HG03064 (cell line): Measurements from ENCODE around the gene MAPK11.

ENCODE experiments used
- ATAC-seq: cut with Tn5 transposase; IDR thresholded peaks from one replicate; pipeline ENCODE4 v1.9.1; 2021; ENCODE audit warnings: low read depth; ENCODE audit not compliant: unreplicated experiment

MAPK11 gene

GRCh38 chr22:50262973-50263617 is 7.1 kb downstream of the MAPK11 start:
- ATAC-seq, result no peak

DNA sequence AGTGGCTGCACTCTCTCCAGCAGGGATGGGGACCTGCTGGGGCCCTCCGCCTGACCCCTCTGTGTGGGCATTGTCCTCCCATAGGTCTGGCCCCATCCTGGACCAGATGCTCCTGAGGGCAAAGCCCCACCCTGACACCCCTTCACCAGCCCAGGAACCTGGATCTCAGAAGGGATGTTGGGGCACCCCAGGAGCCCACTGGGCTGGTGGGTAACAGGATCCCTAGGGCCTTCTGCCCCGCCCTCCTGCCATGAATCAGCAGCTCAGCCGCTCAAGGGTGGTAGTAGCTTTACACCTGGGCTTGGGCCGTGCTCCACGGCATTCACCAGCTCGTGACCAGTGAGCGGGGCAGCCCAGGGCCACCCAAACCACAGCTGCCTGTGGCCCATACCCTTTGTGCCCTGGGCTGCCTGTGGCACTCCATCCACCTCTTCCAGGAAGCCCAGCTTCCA is 7.7 kb downstream of the MAPK11 start:
- ATAC-seq, result no peak

DNA sequence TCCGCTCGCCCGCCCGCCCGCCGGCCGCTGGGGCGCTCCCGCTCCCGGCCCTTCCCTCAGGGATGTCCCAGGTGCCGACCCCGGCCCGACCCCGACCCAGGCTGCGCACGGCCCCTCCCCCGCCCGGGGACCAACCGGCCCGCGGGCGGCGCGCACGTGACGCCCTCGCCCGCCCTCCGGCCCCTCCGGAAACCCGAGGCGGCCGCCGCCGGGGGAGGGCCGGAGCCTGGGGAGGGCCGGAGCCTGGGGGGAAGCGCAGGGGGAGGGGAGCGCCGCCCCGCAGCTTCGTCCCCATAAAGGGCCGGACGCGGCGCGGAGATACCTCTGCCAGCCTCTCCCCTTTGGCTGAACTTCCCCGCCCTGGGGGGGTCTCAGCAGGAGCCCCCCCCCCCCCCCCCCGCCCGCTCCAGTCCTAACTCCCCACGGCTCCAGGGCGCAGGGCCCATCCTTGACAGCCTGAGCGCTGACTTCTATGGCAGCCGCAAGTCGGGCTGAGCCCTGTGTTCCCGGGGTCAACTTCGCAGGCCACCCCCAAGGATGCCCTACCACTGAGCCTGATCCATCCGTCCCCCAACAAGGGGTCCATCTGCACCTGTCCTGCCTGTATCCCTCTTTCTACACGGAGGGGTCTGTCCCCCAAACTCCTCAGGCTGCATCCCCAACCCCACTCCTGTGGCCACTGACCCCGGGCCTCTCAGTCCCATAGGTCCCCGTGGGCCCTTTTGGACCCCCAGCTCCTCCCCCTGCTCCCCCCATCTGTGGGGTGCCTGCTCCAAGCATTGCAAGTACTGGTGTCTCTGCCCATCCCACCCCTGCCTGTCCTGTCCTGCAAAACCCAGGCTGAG is 8.3 kb downstream of the MAPK11 start, which contains the start of gene MAPK12:
MAPK12 (minus strand) TSS at position 69 of the 845 bp plus-strand sequence. CDS start 174 bp downstream, outside the sequence.
- ATAC-seq, result no peak

DNA sequence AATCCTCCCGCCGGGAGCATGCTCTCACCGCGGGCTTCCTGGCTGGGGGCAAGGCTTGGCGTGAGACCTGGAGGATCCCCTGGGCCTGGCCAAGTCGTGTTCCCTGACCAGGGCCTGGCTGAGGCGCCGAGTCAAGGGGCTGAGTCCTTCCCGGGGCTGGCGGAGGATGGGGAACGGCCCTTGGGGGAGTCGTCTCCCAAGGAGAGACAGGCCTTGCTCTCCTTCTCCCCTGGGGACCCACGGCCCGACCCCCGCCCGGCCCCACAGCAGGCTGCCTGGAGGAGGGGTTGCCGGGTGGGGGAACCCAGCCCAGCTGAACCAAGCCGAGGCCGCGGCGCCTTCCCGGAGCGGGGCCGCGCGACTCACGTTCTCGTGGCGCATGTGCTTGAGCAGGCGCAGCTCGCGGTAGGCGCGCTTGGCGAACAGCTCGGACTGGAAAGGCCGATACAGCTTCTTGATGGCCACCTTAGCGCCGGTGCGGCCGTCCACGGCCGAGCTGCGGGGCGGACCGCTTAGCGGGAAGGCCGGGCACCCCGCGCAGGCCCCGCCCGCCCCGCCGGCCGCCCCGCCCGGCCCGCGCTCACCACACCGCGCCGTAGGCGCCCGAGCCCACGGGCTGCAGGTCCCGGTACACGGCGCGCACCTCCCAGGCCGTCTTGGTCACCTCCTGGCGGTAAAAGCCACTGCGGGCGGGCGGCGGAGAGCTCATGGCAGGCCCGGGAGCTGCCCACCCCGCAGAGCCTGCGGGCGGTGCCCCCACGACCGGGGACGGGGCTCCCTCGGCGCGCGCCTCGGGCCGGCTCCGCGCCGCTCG is 9.2 kb downstream of the MAPK11 start:
- ATAC-seq, result no peak

GRCh38 chr22:50260434-50260800 is 9.8 kb downstream of the MAPK11 start:
- ATAC-seq, result no peak

GRCh38 chr22:50259302-50259701 is 10.9 kb downstream of the MAPK11 start:
- no peak for ATAC-seq

GRCh38 chr22:50258361-50259292 is 11.6 kb downstream of the MAPK11 start:
- ATAC-seq, result no peak

DNA sequence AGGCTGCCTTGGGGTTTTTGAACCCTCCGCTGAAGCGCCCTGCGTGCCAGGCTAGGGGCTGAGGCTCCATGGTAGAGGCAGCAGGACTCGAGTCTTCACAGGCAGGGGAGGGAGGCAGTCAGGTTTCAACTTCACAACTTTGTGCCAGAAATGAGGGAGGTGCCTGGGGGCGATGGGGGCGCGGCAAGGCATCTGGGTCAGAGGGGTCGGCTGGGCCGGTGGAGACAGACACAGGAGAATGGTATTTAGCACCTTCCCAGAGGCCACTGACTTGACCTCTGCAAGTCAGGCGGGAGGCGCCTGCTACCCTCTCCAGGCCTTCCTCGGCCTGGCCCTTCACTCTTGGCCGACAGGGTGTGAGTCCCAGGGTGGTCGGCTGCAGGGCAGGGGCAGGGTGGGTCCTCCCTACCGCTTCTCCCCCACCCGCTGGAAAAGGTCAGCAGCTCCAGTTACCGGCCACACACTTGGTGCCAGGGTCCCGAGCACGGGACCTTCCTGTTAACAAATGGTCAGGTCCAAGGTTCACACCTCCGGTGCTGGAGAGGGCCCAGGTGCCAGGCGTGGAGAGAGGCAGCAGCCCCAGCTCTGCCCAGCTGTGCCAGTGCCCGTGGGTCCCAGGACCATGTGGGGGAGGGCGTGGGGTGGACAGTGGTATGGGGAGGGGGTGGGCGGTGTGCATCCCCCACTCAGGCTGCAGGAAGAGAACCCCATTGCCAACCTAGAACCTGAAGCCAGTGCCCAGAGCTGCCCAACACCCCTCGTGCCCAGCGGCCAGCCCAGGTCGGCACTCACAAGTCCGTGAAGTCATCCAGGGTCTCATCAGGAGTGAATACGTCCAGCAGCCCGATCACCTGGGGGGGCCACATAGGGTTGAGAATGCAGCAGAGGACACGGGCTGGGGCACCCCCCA is 12.5 kb downstream of the MAPK11 start:
- no peak for ATAC-seq

GRCh38 chr22:50257041-50257440 is 13.1 kb downstream of the MAPK11 start:
- no peak for ATAC-seq

DNA sequence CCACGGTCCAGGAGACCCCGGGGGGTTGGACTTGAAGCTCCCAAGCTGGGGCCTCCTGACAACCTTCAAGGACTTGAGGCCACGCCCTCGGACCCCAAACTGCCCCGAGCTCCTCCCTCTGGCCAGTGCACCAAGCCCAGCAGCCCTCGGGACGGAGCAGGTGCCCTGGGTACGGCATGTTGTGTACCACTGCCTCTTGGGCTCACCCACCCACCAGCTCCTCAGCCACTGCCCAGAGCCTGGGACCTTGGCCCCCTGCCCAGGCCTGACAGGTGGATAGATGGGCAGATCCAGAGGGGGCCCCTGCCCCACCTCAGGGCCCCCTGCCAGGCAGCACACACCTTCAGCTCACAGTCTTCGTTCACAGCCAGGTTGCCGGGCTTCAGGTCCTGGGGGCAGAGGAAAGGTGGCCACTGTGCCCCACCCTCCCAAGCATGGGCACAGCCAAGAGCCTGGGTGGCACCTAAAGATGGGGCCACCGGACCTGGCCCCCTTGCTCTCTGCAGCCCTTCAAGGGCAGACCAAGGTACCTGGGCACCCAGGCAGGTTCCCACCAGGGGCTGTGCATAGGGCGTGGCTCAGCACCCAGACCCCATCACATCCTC is 13.8 kb downstream of the MAPK11 start:
- ATAC-seq, result no peak

DNA sequence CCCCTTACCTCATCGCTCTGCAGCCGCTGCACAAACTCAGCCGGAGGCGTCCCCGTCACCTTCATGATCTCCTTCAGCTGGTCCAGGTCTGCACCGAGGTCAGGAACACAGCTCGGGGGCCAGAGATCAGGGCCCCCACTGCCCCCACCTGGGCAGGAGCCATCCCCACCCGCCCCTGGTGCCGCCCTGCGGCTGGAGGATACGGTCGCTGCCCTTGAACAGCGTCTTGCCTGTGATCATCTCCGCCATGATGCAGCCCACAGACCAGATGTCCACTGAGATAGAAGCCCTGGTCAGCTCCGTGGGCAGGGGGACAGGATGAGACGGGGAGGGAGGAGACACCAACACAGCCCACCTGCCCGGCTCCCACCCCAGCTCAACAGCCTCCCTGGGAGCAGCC is 14.6 kb downstream of the MAPK11 start:
- no peak for ATAC-seq

GRCh38 chr22:50255099-50255498 is 15.1 kb downstream of the MAPK11 start:
- ATAC-seq, result no peak

DNA sequence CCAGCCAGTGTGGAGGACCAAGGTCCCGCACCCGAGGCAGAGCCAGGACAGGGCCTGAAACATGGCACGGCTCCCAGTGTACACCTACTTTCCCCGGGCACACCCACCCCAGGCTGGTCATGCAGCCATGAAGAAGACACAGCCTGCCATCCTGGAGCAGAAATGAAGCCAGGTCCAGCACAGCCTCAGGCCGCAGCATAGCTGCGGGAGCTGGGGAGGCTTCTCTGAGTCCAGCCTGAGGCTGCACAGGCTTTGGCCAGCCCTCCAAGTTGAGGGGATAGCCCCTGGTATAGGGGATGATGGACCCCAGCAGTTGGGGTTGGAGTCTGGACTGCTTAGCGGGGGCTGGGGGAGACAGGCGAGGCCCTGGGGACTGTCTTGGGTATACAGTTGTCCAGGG is 16.2 kb downstream of the MAPK11 start:
- no peak for ATAC-seq

DNA sequence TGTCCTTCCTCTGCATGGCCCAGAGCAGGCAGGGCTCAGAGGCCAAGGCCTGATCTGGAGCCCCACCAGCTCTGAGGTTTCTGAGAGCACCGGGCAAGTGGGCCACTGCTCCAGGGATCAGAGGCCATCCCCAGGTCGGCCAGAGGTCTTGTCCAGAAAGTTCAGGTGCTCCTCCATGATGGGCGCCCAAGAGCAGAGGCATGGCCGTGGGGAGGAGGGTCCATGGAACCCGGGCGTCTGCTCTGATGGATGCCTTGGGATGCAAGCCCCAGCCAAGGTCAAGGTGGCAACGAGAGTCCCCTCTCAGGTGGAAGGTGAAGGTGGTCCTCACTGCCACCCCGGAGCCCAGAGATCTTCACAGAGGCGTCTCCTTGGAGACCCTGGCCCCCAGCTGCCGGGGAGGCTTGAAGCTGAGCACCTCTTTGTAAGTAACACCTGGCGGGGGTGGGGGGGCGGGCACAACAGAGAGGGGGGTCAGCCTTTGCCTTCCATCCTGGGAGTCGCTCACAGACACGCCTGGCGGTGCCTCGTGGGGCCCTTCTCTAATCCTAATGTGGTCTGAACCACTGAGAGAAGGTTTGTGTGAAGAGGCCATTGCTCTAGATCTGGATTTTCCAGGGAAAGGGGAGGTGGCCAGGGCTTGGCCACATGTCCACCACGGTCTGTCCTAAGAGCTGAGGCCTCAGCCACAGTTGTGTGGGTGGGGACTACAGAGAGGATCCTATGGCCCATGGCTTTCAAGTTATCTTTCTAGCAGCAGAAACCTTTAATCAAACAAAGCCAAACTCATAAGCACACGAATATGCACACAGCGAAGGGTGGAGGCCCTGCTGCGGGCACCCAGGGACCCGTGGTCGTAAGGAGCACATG is 16.9 kb downstream of the MAPK11 start:
- ATAC-seq, result no peak

GRCh38 chr22:50252082-50253045 is 17.8 kb downstream of the MAPK11 start:
- ATAC-seq, result no peak

DNA sequence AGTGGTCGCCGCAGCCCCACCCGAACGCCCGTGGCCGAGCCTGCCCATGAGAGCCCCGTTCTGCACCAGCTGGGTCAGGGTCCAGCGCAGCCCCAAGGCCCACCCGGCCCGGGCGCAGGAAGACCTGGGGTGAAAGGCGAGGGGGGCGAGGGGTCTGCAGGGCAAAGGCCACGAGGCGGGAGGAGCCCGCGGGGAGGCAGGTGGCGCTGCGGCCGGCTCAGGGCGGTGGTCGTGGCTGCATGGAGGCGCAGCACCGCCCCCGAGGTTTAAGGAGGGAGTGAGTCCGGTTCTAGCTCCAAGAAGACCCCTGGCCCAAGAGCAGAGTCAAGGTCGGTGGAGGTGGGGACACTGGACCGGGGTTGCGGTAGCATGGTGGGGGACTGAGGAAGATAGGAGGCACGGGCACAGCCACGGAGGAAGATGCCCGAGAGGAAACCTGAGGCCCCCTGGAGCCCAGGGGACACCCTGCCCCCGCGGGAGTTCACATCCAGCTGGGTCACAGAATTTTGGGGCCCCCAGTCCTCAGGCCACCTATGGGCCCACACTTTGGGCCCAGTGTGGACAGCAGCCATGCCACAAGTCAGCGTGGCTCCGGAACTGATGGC is 18.6 kb downstream of the MAPK11 start:
- no peak for ATAC-seq
